GM23248 (cell line): ENCODE data around the gene WNT3A.

ENCODE experiments used
- EZH2 ChIP-seq: fragments of 200-600 bp; sonication (generic); IDR thresholded peaks from 2 replicates; pipeline ENCODE4 v1.6.1; 2018; ENCODE audit warnings: antibody characterized with exemption, mild to moderate bottlenecking; ENCODE audit not compliant: insufficient read depth, poor library complexity, severe bottlenecking
- EZH2phosphoT487 ChIP-seq: fragments of 200-600 bp; sonication (generic); IDR thresholded peaks from 2 replicates; pipeline ENCODE4 v1.6.1; 2018; ENCODE audit warnings: antibody characterized with exemption, moderate library complexity, mild to moderate bottlenecking, low read depth; ENCODE audit not compliant: insufficient read depth

DNA sequence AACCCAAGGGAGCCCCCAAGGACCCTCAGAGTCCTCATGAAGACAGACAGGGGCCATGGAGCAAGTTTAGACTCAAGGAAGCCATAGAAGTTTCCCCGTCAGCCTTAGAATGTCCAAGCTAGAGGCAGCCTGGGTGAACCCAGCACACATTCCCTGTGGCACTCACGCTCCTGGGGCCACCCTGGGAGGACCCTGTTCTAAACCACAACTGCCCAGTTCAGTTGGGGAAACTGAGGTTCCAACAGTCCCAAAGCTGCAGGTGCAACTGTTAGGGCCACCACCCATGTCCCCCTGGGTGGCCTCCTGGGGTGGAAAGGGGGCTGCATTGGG is 9.3 kb downstream of the WNT3A start:
- TF ChIP-seq EZH2phosphoT487 = no peak
- no peak for TF ChIP-seq EZH2
